H9 (cell line): Measurements from ENCODE around the gene ITGA1. TPM values are rescaled to one million over a fixed set of nuclear protein-coding genes. Genes with fewer than 3 reads are reported as not detected.

Experiments used
- DNase-seq: peaks from one replicate; pipeline ENCODE4 v3.0.0-alpha.2; 2017
- H2AFZ ChIP-seq: one replicate; pipeline ENCODE4 v1.6.1; 2013; ENCODE audit warnings: mild to moderate bottlenecking, low read length, control low read depth, moderate library complexity
- H2AK5ac ChIP-seq: 2 replicates; pipeline ENCODE4 v1.6.1; 2013; ENCODE audit warnings: low read length, control low read depth, mixed read lengths; ENCODE audit not compliant: insufficient read length
- H2BK120ac ChIP-seq: one replicate; pipeline ENCODE4 v1.6.1; 2013; ENCODE audit warnings: low read depth, mild to moderate bottlenecking, low read length, control low read depth, inconsistent platforms; ENCODE audit not compliant: poor library complexity, severe bottlenecking
- H2BK12ac ChIP-seq: 2 replicates; pipeline ENCODE4 v1.6.1; 2013; ENCODE audit warnings: low read length, control low read depth, mixed read lengths, low read depth; ENCODE audit not compliant: insufficient read length
- H2BK15ac ChIP-seq: 2 replicates; pipeline ENCODE4 v1.6.1; 2013; ENCODE audit warnings: low read depth, low read length, control low read depth
- H2BK20ac ChIP-seq: one replicate; pipeline ENCODE4 v1.6.1; 2013; ENCODE audit warnings: low read depth, mild to moderate bottlenecking, low read length, control low read depth, inconsistent platforms; ENCODE audit not compliant: poor library complexity, severe bottlenecking
- H2BK5ac ChIP-seq: 2 replicates; pipeline ENCODE4 v1.6.1; 2013; ENCODE audit warnings: low read length, control low read depth, mixed read lengths; ENCODE audit not compliant: insufficient read length
- H3K14ac ChIP-seq: 2 replicates; pipeline ENCODE4 v1.6.1; 2013; ENCODE audit warnings: low read length, control low read depth; ENCODE audit not compliant: insufficient read depth
- H3K18ac ChIP-seq: 2 replicates; pipeline ENCODE4 v1.6.1; 2013; ENCODE audit warnings: low read depth, mild to moderate bottlenecking, mixed read lengths, low read length, control low read depth; ENCODE audit not compliant: insufficient read length
- H3K23ac ChIP-seq: 2 replicates; pipeline ENCODE4 v1.6.1; 2013; ENCODE audit warnings: low read length, control low read depth, mixed read lengths, low read depth; ENCODE audit not compliant: insufficient read length
- H3K23me2 ChIP-seq: 2 replicates; pipeline ENCODE4 v1.6.1; 2013; ENCODE audit warnings: low read depth, mild to moderate bottlenecking, mixed read lengths, low read length, control low read depth; ENCODE audit not compliant: insufficient read length, poor library complexity, severe bottlenecking
- H3K27ac ChIP-seq: 2 replicates; pipeline ENCODE4 v1.5.1; 2013; ENCODE audit warnings: low read length, control low read depth, mixed read lengths, low read depth; ENCODE audit not compliant: insufficient read length
- H3K27me3 ChIP-seq: 2 replicates; pipeline ENCODE4 v1.6.1; 2013; ENCODE audit warnings: low read length, control low read depth, inconsistent platforms; ENCODE audit not compliant: insufficient read depth
- H3K4ac ChIP-seq: 2 replicates; pipeline ENCODE4 v1.6.1; 2013; ENCODE audit warnings: low read depth, mild to moderate bottlenecking, control low read depth, inconsistent platforms, low read length, moderate library complexity
- H3K4me1 ChIP-seq: 2 replicates; pipeline ENCODE4 v1.6.1; 2013; ENCODE audit warnings: low read length, control low read depth, inconsistent platforms; ENCODE audit not compliant: insufficient read depth
- H3K4me2 ChIP-seq: 2 replicates; pipeline ENCODE4 v1.6.1; 2013; ENCODE audit warnings: low read length, control low read depth, mixed read lengths; ENCODE audit not compliant: insufficient read length, insufficient read depth
- H3K56ac ChIP-seq: 2 replicates; pipeline ENCODE4 v1.6.1; 2013; ENCODE audit warnings: low read depth, mild to moderate bottlenecking, mixed read lengths, low read length, control low read depth; ENCODE audit not compliant: insufficient read length
- H3K79me1 ChIP-seq: 2 replicates; pipeline ENCODE4 v1.6.1; 2013; ENCODE audit warnings: low read depth, mild to moderate bottlenecking, moderate library complexity, low read length, control low read depth, inconsistent platforms; ENCODE audit not compliant: insufficient read depth, poor library complexity, severe bottlenecking
- H3K79me2 ChIP-seq: 2 replicates; pipeline ENCODE4 v1.6.1; 2013; ENCODE audit warnings: low read length, control low read depth, inconsistent platforms; ENCODE audit not compliant: insufficient read depth
- H3K9ac ChIP-seq: 2 replicates; pipeline ENCODE4 v1.6.1; 2013; ENCODE audit warnings: low read length, control low read depth, mixed read lengths; ENCODE audit not compliant: insufficient read length; ENCODE audit errors: extremely low read depth
- H3K9me3 ChIP-seq: one replicate; pipeline ENCODE4 v1.6.1; 2013; ENCODE audit warnings: low read depth, low read length, inconsistent platforms; ENCODE audit not compliant: control insufficient read depth
- H3T11ph ChIP-seq: one replicate; pipeline ENCODE4 v1.6.1; 2013; ENCODE audit warnings: mild to moderate bottlenecking, low read length, control low read depth, inconsistent platforms
- H4K20me1 ChIP-seq: one replicate; pipeline ENCODE4 v1.6.1; 2013; ENCODE audit not compliant: control insufficient read depth, insufficient read length, insufficient read depth
- H4K5ac ChIP-seq: 2 replicates; pipeline ENCODE4 v1.6.1; 2013; ENCODE audit warnings: low read depth, mild to moderate bottlenecking, mixed read lengths, low read length, control low read depth; ENCODE audit not compliant: insufficient read length
- H4K8ac ChIP-seq: replicated peaks from 2 replicates; pipeline ENCODE4 v1.6.1; 2013; ENCODE audit warnings: low read length, control low read depth, mixed read lengths, low read depth; ENCODE audit not compliant: insufficient read length
- H4K91ac ChIP-seq: 2 replicates; pipeline ENCODE4 v1.6.1; 2013; ENCODE audit warnings: low read depth, mild to moderate bottlenecking, moderate library complexity, mixed read lengths, low read length, control low read depth; ENCODE audit not compliant: insufficient read length
- H3K27ac Mint-ChIP-seq, 3 experiments: 2 replicates in 2 of 3; 3 replicates in 1 of 3; pipeline ENCODE4 v1.8.0; 2020 to 2021; ENCODE audit warnings: mixed read lengths in 3 of 3, mild to moderate bottlenecking in 1 of 3, moderate library complexity in 1 of 3
- H3K27me3 Mint-ChIP-seq: 2 replicates; pipeline ENCODE4 v1.8.0; 2021; ENCODE audit warnings: low read depth, mild to moderate bottlenecking, moderate library complexity, mixed read lengths
- H3K36me3 Mint-ChIP-seq, 3 experiments: 2 replicates in 2 of 3; 3 replicates in 1 of 3; pipeline ENCODE4 v1.8.0; 2020 to 2021; ENCODE audit warnings: low read depth in 3 of 3, mixed read lengths in 3 of 3; ENCODE audit not compliant: insufficient read depth in 1 of 3
- H3K4me1 Mint-ChIP-seq, 2 experiments: 2 replicates each; pipeline ENCODE4 v1.8.0; 2020; ENCODE audit warnings: mixed read lengths in 2 of 2
- H3K4me3 Mint-ChIP-seq, 2 experiments: 2 replicates in 1 of 2; 3 replicates in 1 of 2; pipeline ENCODE4 v1.8.0; 2020 to 2021; ENCODE audit warnings: mild to moderate bottlenecking in 2 of 2, mixed read lengths in 2 of 2, moderate library complexity in 1 of 2
- H3K9me3 Mint-ChIP-seq, 2 experiments: 2 replicates in 1 of 2; 3 replicates in 1 of 2; pipeline ENCODE4 v1.8.0; 2020; ENCODE audit warnings: mild to moderate bottlenecking in 2 of 2, mixed read lengths in 2 of 2, moderate library complexity in 1 of 2
- CTCF ChIP-seq: fragments of 200-600 bp; sonication (generic); conservative IDR thresholded peaks from 3 replicates; pipeline ENCODE4 v1.8.0; 2021; ENCODE audit warnings: antibody characterized with exemption, mild to moderate bottlenecking
- WGBS: extraction: QIAGEN DNeasy Blood & Tissue Kit; methylation state at CpG from one replicate; pipeline ENCODE4 v1.1.7; 2013; ENCODE audit warnings: missing lambda C conversion rate, low lambda C conversion rate, mixed read lengths; ENCODE audit not compliant: insufficient read length; ENCODE audit errors: extremely low coverage; 5-methylcytosine and 5-hydroxymethylcytosine counted together
- total RNA-seq: library from RNA; stranded (reverse); gene quantifications from 2 replicates; pipeline ENCODE4 v1.2.1, GENCODE V29; 2021

ITGA1 gene
- total RNA-seq, 1 experiment from 2014 or later = 3.9 TPM

- H3K36me3 Mint-ChIP-seq = no peaks in the 10 kb centered on the region
- DNase-seq = no peak
- H3K4me3 Mint-ChIP-seq = no peak overlapping the region
- H3K27ac Mint-ChIP-seq = no peak overlapping the region
- H3K9me3 Mint-ChIP-seq = no peaks in the 10 kb centered on the region
- no peak overlapping the region for H3K9ac ChIP-seq
- H4K8ac ChIP-seq = no peak overlapping the region
- H2BK20ac ChIP-seq = no peak overlapping the region
- H2AK5ac ChIP-seq = no peak overlapping the region
- H4K91ac ChIP-seq = no peak overlapping the region
- H3T11ph ChIP-seq = no peak overlapping the region
- no peaks in the 10 kb centered on the region for H3K79me1 ChIP-seq
- H4K20me1 ChIP-seq = no peaks in the 10 kb centered on the region
- no peaks in the 10 kb centered on the region for H3K4me1 Mint-ChIP-seq
- no peaks in the 10 kb centered on the region for H3K9me3 ChIP-seq
- no peak overlapping the region for H4K5ac ChIP-seq
- H3K4me2 ChIP-seq = no peak overlapping the region
- no peaks in the 10 kb centered on the region for H3K27me3 Mint-ChIP-seq
- no peak for TF ChIP-seq CTCF
- WGBS = no CpG with 5 or more reads among the region's 2 CpGs
- no peak overlapping the region for H3K18ac ChIP-seq
- H3K4ac ChIP-seq = no peak overlapping the region
- H3K79me2 ChIP-seq = no peaks in the 10 kb centered on the region
- no peaks in the 10 kb centered on the region for H3K4me1 ChIP-seq
- H2BK15ac ChIP-seq = no peak overlapping the region
- H3K27ac ChIP-seq = no peak overlapping the region
- H3K27me3 ChIP-seq = no peaks in the 10 kb centered on the region
- H3K23ac ChIP-seq = no peak overlapping the region
- no peak overlapping the region for H3K14ac ChIP-seq
- no peak overlapping the region for H2AFZ ChIP-seq
- H3K23me2 ChIP-seq = no peaks in the 10 kb centered on the region
- no peak overlapping the region for H2BK12ac ChIP-seq
- H3K56ac ChIP-seq = no peak overlapping the region
- H2BK120ac ChIP-seq = no peak overlapping the region
- H2BK5ac ChIP-seq = no peak overlapping the region
Observed at GRCh38 chr5:52928689-52929088, 141.0 kb downstream of the ITGA1 start.
